ENCODE measurements around the gene HDAC8.
"Not testable (repeated sequence)": the region's sequence is repeated elsewhere in the genome, so short reads cannot be mapped to it uniquely, and the experiment has no call there.

HDAC8 gene

GRCh38 chrX:72368796-72369195 lies 203.8 kb downstream of the HDAC8 start:
- DNase-seq = no peak

GRCh38 chrX:72367516-72367915 lies 205.1 kb downstream of the HDAC8 start:
- no peak for DNase-seq

GRCh38 chrX:72366701-72367454 lies 205.8 kb downstream of the HDAC8 start:
- no peak for DNase-seq

GRCh38 chrX:72366178-72366577 lies 206.5 kb downstream of the HDAC8 start:
- no peak for DNase-seq

GRCh38 chrX:72365126-72365525 lies 207.5 kb downstream of the HDAC8 start:
- DNase-seq = no peak

- no peak for DNase-seq
Observed at GRCh38 chrX:72360326-72360725, 212.3 kb downstream of the HDAC8 start.

- DNase-seq = no peak
Observed at GRCh38 chrX:72358313-72358712, 214.3 kb downstream of the HDAC8 start.

GRCh38 chrX:72352786-72353185 lies 219.9 kb downstream of the HDAC8 start:
- DNase-seq = no peak

- DNase-seq = no peak
Observed at GRCh38 chrX:72351606-72352334, 220.9 kb downstream of the HDAC8 start.

GRCh38 chrX:72349190-72349589 lies 223.5 kb downstream of the HDAC8 start:
- no peak for DNase-seq

GRCh38 chrX:72348247-72348979 lies 224.2 kb downstream of the HDAC8 start:
- no peak for DNase-seq

- no peak for DNase-seq
Observed at GRCh38 chrX:72347366-72347765, 225.3 kb downstream of the HDAC8 start.

GRCh38 chrX:72346302-72346949 lies 226.2 kb downstream of the HDAC8 start:
- no peak for DNase-seq

GRCh38 chrX:72340626-72341025 lies 232.0 kb downstream of the HDAC8 start:
- DNase-seq = no peak

GRCh38 chrX:72340041-72340440 lies 232.6 kb downstream of the HDAC8 start:
- no peak for DNase-seq

GRCh38 chrX:72330131-72330530 lies 242.5 kb downstream of the HDAC8 start:
- DNase-seq = no peak

- no peak for DNase-seq
Observed at GRCh38 chrX:72326605-72327300, 245.9 kb downstream of the HDAC8 start.

GRCh38 chrX:72319651-72320050 lies 253.0 kb downstream of the HDAC8 start:
- DNase-seq = not testable (repeated sequence)

- no peak for DNase-seq
Observed at GRCh38 chrX:72317139-72317538, 255.5 kb downstream of the HDAC8 start.

GRCh38 chrX:72316408-72317110 lies 256.1 kb downstream of the HDAC8 start:
- no peak for DNase-seq

- no peak for DNase-seq
Observed at GRCh38 chrX:72314881-72315280, 257.8 kb downstream of the HDAC8 start.
